HL-60/S4 treated with retinoic acid at 250 ng/mL for 4 days and 3 days (cell line): ENCODE measurements around the gene KIAA2012.

Experiments used
- in situ Hi-C: fragments of 300-500 bp; cut with MboI; formaldehyde crosslinking; loops from 2 replicates; pipeline ENCODE4 v1.7.0; 2022; ENCODE audit warnings: low sequenced_read_pairs

Gene KIAA2012

DNA sequence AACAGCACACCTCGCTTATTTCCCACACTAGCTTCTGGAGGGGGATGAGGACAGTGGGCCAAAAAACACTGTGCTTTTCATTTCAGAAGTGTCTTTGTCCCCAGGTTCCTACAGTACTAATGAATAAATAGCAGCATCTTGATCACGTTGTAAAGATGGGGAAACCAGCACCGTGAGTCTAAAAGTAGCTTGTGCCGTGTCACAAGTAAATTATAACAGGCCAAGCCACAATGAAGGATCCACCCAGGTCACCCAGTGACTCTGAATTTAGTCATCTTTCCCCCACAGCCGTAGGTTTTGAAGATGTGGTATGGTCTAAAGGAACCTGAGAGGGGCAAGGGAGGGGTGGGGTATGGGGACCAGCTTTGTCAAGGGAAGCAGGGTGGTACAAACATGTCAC is 30.6 kb upstream of the KIAA2012 start:
- in situ Hi-C loops, result no loop called here

GRCh38 chr2:202043475-202043874 is 29.6 kb upstream of the KIAA2012 start:
- in situ Hi-C loops, result no loop called here

DNA sequence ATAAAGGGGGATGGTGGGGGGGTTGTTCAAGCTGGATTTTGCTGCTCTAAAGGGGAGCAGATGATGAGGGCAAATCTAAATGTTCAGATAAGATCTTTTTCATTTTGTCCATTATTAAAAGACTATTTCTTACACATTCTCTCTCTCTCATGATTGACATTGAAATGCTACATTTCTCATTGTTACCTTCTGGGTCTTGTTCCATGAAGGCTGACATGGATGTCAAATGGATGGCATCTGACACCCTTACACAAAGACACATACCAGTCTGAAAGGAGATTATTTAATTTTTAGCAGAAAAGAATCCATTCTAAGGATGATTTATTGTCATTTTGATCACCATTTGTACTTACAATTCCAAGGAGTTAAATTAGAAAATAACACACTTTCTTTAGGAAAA is 28.3 kb upstream of the KIAA2012 start:
- in situ Hi-C loops, result no loop called here

- in situ Hi-C loops, result no loop called here
Measured at GRCh38 chr2:202046572-202046971, 26.5 kb upstream of the KIAA2012 start.

- in situ Hi-C loops, result no loop called here
Measured at GRCh38 chr2:202049092-202049728, 23.8 kb upstream of the KIAA2012 start.

DNA sequence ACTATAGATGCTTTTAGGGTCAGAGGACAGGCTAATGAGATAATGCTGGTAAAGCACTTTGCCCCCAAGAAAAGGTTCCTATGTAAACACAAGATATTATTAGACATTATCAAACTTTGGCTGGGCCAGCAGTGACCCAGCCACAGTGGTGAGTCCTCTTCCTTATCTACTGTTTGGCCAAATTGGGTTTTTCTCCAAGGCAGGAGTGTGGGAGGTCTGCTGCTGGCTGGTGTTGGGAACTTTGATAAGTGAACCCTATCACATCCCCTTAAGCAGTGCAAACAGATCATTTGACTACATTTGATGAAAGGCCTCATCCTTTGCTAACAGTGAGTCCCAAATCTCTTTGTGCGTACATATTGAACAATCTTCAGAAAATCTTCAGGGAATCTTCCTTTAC is 23.2 kb upstream of the KIAA2012 start:
- in situ Hi-C loops, result no loop called here

GRCh38 chr2:202050652-202051051 is 22.4 kb upstream of the KIAA2012 start:
- in situ Hi-C loops, result no loop called here

- in situ Hi-C loops, result no loop called here
Measured at GRCh38 chr2:202051499-202052161, 21.4 kb upstream of the KIAA2012 start.

- in situ Hi-C loops, result no loop called here
Measured at GRCh38 chr2:202052235-202052634, 20.8 kb upstream of the KIAA2012 start.

DNA sequence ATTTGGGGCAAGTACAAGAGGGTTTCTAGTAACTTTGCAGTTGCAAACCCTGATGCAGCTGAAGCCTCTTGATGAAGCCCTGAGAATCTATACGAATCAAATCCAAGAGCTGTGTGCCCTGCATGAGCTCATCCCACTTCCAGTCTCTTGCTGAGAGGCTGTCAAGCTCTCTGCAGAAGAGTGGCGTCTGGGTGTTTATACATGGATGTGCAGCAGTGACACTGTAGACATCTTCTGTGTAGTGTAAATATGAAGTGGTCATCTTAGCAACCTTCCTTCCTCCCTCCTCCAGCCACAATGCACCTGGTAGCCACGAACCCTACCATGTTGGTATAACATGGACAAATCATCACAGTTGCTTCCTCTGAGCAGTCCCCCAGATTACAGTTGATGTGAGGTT is 18.4 kb upstream of the KIAA2012 start:
- in situ Hi-C loops, result no loop called here

GRCh38 chr2:202056611-202057010 is 16.4 kb upstream of the KIAA2012 start:
- in situ Hi-C loops, result no loop called here

GRCh38 chr2:202060218-202060617 is 12.8 kb upstream of the KIAA2012 start:
- in situ Hi-C loops, result no loop called here

DNA sequence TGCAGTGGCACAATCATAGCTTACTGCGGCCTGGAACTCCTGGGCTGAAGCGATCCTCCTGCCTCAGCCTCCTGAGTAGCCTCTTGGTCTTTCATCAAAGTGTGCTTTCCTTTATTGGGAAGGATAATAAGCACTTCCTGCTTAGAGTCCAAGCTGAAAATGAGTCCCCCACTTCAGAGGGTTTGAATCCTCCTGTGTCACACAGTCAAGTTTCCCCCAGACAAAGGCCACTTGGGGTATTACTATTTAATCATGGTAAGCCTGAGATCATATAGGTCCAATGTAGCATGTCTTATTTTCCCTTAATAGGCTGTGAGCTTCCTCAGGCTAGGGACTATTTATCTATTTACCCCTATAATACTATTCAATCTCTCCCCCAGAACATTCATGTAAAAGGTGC is 11.4 kb upstream of the KIAA2012 start:
- in situ Hi-C loops, result no loop called here

DNA sequence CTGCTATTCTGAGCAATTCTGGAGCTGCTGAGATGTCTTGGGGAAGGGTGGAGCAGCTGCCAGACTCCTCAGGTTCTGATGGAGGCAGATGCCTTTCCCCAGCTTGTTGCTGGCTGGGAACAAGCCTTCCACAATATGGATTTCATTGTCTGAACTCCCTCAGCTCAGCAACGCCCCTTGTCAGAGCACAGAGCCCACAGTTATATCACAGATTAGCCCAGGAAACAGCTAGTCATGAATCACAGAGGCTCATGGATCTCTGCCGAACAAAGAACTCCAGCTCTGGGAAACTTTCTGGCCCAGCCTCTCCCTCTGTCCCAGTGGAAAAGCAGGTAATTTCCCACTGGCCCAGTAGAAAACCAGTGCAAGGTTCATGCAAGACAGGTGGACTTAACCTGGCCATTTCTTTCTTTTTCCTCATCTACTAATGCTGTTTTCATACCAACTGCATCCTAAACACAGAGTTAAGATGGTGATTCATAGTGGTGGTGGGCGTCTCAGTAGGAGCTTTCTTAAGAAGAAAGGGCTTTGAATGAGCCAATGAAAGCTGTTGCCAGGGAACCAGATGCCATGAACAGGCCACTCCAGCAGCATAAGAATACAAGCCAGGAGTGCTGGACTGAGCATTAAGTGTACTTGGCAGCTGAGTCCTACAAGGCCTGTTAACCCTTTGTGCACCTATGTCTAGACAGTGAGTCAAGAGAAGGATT is 8.7 kb upstream of the KIAA2012 start:
- in situ Hi-C loops, result no loop called here

DNA sequence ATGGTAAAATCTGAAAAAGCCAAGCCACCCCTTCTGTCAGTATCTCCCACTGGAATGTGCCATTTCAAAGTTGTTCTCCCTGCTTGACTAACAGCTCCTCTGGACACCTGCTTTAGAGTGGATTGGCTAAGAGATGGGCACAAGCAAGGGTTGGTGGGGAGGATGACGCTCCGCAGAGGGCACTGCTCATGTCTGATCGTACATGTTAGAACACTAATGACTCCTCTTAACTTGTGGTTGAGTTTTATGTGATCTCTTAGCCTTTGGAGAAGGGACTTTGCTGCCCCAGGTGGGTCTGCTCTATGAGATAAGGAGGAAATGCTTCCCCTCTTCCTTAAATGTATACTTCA is 8.2 kb upstream of the KIAA2012 start:
- in situ Hi-C loops, result no loop called here

- in situ Hi-C loops, result no loop called here
Measured at GRCh38 chr2:202065876-202066275, 7.2 kb upstream of the KIAA2012 start.

- in situ Hi-C loops, result no loop called here
Measured at GRCh38 chr2:202066875-202067274, 6.2 kb upstream of the KIAA2012 start.

DNA sequence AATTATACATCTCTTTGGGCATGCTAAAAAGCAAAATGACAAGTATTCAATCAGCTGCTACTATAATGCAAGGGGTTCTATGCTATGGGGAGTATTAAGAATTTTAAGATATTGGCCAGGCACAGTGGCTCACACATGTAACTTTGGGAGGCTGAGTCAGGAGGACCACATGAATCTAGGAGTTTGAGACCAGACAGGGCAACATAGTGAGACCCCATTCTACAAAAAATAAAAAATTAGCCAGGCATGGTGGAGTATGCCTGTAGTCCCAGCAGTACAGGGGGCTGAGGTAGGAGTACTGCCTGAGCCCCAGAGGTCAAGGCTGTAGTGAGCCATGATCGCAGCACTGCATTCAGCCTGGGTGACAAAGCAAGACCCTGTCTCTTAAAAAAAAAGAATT is 5.5 kb upstream of the KIAA2012 start:
- in situ Hi-C loops, result no loop called here

DNA sequence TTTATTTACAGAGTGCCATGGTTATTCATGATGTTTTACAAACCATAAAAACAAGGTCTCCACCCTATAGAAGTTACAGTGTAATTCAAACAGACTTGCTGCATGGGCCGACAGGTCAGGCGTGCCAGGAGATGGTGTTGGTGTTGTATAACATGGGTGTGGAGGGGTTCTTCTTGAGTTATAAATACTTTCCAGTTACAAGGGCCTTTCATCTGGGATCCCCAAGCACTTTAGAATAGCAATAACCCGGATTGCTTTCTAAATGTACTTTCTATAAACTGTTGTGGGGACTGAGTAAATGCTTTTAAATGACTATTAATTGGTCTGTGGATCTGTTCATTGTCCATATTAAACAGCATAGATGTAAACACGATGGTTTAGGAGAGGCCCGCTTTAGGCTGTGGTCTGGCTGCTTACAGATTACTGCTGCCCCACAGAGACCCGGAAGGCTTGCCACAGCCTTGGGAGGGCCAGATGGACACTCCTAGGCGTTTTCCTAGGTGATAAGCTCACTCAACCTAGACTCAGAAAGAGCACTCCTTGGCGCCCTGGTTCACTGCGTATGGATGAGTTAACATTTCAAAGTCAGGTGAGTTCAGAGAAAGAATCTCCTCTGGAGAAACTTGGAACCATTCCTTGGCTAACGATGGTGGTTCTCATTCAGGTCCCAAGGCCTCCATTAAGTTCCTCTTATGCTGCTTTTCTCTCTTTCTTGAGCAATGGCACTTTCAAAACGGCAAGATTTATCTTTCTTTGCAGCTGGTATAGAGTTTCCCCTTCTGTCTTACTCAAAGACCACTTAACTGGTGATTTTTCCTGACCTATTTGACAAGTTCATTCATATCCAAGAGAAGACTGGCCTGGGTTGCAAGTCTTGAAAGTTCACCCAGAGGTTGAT is 3.6 kb upstream of the KIAA2012 start:
- in situ Hi-C loops, result no loop called here

GRCh38 chr2:202071107-202071506 is 1.9 kb upstream of the KIAA2012 start:
- in situ Hi-C loops, result no loop called here

DNA sequence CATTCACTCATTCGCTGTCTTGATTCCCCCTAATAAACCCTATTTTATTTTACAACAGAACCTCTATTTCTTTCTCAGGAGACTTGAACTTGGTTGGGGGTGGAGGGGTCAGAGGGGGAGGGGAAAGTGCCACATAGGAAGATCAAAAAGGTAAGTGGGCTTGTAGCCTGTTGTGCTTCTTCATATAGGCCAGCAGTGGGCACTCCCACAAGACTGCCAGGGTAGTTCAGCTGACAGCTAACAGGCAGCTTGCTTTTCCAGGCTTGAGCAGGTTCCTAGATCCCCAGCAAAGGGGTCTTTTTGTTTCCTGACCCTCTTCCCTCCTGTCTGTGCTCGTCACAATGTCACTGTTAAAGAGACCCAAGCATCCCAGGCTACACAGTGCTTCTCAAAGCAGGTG is 829 bp upstream of the KIAA2012 start:
- in situ Hi-C loops, result no loop called here
